ENCODE results near the gene STK39.

Gene STK39

GRCh38 chr2:168207851-168208250 is 39.5 kb downstream of the STK39 start:
- DNase-seq (ENCODE audit: low read depth) = no peak

DNA sequence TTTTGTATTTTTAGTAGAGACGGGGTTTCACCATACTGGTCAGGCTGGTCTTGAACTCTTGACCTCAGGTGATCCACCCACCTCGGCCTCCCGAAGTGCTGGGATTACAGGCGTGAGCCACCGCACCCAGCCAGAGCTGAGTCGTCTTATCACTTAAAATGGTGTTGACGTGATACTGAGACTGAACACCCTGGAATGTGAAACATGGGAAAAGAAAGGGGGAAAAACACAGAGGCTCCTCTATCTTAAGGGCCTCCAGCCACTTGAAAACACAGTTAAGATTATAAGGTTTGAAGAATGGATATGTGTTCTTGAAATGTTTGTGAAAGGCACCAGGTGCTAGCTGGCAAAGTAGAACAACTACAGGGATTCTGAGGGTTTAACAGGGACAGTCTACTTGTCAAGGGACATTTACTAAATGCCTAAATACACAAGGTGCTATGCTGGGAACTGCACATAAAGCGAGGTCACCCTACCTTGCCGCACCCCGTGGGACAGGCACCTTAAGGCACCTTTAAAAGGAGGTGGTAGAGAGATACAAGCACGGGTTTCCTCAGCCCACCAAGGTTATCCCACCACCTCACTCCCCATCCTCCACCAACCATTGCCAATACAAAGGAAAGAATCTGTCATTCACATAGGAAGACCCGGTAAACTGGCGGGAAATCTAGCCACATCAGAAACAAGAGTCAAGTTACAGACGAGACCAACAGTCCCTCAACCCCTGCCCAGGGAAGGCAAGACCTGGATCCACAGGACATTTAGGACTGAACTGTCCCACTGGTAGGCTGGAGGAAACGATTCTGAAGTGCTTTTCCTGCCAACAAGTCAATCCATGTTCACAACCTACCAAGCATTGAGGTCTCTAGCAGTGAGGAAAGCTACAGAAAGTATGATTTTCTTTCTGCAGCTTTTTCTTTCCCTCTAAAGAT is 43.4 kb downstream of the STK39 start:
- no peak for DNase-seq (ENCODE audit: low read depth)

GRCh38 chr2:168201584-168202116 is 45.7 kb downstream of the STK39 start:
- DNase-seq (ENCODE audit: low read depth) = no peak

DNA sequence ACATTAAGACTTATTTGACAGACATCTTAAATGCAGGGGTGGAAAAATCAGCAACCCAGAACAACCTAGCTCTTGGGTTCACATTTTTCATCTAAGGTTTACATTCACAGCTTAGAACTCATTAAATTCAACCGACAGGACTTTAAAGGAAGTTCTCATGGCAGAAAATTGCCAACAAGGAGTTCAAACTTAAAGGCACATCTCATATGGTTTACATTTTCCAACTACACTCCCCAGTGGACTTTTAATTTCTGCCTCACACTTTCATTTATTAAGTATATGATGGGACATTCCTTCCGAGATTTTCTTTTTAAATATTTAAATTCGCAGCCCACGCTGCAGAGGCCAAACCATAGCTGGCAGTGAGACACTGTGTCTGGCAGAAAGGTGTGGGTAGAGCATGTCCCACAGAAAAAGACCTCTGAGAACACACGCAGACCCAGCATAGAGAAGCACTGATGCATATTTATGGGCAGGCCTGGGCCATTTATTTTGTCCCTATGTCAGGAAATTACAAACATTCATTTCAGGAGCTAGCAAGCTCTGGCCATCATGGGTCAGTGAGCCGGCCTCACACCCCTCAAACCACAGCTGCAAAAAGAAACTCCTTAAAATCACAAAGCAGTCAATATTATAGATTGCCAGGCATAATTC is 46.3 kb downstream of the STK39 start:
- no peak for DNase-seq (ENCODE audit: low read depth)

GRCh38 chr2:168198476-168199207 is 48.8 kb downstream of the STK39 start:
- peak; percentile 69 for DNase-seq (ENCODE audit: low read depth)

DNA sequence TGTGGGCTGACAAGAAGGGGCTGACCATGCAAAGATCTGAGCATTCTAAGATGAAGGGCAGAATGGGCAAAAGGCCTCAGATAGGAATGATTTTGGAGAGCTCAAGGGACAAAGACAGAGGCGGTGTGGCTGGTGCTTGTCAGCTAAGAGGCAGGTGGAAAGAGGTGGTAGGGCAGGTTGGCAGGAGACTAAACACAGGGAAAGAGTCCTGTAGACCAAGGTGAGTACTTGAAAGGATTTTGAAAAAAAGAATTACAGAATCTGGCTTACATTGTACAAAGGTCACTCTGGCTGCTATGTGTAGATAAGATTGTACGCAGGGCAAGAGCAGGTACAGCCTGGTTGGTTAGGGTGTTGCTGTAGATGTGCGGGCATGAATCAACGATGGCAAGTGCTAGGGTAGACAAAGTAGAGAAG is 50.6 kb downstream of the STK39 start:
- DNase-seq (ENCODE audit: low read depth) = no peak

GRCh38 chr2:168194784-168195522 is 52.4 kb downstream of the STK39 start:
- DNase-seq (ENCODE audit: low read depth) = no peak

- DNase-seq (ENCODE audit: low read depth) = no peak
Measured at GRCh38 chr2:168192839-168193616, 54.4 kb downstream of the STK39 start.

DNA sequence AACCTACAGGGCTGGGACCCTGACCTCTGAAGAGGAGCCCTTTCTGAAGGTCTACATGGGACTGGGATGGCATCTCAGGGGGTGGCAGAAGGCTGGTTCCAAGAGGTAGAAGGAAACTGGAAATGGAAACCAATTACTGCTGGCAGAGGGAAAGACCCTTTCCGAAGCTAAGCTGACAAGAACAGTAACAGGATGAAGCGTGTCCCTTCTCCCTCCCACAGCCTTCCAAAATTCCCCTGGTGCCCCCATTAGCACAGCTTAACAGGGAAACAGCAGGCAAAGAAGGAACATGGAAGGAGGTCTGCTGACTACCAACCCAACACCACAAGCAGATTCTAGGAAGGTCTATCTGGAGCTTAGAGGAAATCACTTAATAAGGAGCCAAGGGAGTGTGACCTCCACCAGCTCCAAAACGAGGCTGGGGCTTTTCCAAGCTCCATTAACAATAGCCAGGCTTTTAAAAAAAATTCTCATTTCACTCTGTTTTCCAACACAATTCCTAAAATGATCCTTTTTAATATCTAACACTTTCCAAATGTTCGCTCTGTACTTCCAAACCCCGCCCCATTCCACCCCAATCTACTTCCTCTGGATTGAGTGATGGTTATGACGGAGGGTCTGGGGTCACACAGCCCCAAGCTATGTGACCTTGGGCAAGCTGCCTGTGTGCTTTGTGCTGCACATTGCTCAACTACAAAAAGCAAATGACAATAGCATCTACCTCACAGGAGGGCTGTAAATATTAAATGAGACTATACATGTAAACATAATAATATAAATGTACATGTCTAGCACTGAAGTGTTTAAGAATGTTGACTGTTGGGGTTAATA is 55.2 kb downstream of the STK39 start:
- DNase-seq (ENCODE audit: low read depth) = no peak

GRCh38 chr2:168190590-168191336 is 56.6 kb downstream of the STK39 start:
- DNase-seq (ENCODE audit: low read depth) = no peak

DNA sequence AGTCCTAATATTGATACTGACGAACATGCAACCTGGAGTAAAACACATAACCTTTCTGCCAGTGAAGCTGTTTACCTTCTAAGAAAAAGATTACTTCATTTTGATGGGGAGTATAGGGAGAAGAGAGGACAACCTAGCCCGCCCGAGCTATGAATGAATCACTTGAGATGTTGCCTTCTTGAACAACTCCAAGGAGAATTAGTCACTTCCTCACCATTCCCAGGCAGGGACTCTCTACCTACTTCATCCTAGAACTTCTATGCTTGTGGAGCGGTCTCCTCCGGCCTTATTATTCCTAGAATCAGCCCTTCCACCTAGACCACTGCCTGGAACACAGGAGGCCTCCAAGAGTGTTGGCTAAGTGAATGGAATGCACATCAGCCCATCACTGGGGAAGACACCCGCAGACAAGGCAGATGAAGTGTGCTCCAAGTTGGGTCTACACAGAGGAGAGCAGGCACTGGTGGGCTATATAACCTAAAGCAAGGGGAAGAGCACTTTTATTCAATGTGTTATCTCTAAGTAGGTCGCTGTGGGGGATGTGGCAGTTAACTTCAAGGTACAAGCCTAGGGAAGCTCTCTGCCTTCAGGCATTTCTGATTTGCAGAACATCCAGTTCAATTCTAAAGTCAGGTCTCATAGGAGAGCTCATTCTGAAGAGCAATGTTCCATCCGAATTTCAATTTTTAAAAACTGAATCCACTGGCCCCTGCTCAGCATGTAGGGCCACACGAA is 57.4 kb downstream of the STK39 start:
- peak; percentile 52 for DNase-seq (ENCODE audit: low read depth)

DNA sequence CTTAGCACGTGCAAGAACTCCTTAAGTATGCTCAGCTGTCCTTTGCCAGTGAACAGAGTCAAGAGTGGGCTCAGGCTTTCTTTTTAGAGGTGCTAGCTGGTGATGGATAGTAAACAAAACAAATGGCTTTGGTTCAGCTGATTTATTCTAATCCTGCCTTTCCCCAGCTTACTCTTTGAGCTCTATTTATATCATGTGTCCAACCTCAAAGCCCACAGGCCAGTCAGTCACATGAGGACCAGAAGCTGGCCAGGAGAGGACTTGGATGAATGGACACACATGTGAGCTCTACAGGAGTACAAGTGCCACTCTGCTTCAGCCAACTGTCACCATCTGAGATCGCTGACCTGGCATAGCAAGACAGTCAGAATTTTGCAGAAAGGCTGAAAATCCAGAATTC is 59.4 kb downstream of the STK39 start:
- DNase-seq (ENCODE audit: low read depth) = no peak

GRCh38 chr2:168186452-168186851 is 60.9 kb downstream of the STK39 start:
- no peak for DNase-seq (ENCODE audit: low read depth)

DNA sequence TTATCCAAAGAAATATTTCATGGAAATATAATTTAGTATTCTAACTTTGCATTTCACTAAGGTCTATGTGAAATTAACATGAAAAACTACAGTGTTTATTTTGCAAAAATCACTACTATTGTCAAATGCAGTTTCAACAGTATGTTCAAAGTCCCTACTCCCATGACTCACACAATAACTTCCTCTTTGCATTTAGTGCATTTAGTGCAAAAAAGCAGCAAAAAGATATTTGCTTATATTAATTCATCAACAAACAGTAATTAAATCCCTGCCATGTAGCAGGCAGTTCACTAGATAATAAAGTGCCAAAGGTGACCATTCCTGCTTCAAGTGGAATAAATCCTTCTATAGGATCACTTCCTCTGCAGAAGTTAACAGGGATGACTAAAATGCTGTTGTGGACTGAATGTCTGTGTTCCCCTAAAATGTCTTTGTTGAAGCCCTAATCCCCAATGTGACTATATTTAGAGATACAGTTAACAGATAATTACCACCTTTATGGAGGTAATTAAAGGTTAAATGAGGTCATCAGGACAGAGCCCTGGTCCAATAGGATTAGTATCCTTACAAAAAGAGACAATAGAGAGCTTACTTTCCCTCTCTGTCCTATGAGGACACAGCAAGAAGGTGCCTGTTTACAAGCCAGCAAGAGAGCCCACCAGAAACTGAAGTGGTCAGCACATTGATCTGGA is 61.7 kb downstream of the STK39 start:
- DNase-seq (ENCODE audit: low read depth) = no peak

- DNase-seq (ENCODE audit: low read depth) = no peak
Measured at GRCh38 chr2:168184681-168185513, 62.5 kb downstream of the STK39 start.

DNA sequence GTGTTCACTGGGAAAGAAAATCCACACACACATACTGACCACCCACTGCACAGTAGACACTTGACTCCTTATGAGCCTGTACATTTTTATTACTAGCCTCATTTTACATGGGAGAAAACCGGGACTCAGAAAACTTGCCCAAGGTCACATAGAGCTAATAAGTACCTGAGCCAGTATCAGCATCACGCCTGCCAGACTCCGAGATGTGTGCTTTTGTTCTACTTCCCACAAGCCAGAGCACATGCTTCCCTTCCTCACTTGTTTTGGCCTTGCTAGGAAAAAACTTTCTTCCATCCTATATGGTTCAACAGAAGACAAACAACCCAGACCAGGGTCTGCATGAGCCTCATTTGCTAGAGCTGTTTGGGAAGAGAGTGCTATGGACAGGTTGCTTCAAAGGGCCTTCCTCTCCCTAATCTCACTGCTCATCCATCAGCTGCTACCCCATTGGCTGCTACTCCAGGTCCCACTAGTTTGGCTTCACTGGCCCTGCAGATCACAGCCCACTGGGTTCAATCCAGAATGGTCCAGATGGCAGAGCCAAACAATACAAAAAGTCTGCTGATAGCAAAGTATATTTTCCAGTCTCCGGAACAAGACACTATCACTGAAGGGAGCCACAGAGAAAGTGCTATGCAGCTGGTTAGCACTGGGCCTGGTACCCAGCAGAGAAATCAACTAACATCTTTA is 63.9 kb downstream of the STK39 start:
- no peak for DNase-seq (ENCODE audit: low read depth)

All from HS-5 (cell line).